ENCODE results near the gene LPCAT3.
A peak's percentile ranks its signal among the peaks of the same experiment; 100 is the strongest.

LPCAT3 gene

GRCh38 chr12:7001921-7002591, 16.2 kb downstream of the LPCAT3 start:
- TF ChIP-seq TCF12 (IDR thresholded peaks at IDR 0.05; ENCODE audit: low read depth) (no peak), ZBTB7A (IDR thresholded peaks at IDR 0.05; ENCODE audit: low read depth) (no peak), CEBPB (IDR thresholded peaks at IDR 0.05) (no peak), RAD21 (IDR thresholded peaks at IDR 0.05; ENCODE audit: low read depth) (no peak), EP300 (IDR thresholded peaks at IDR 0.05; ENCODE audit: borderline replicate concordance) (no peak), YY1 (IDR thresholded peaks at IDR 0.05; ENCODE audit: low read depth) (no peak), CREB1 (IDR thresholded peaks at IDR 0.05; ENCODE audit: low read depth) (no peak), USF1 (IDR thresholded peaks at IDR 0.05) (no peak), TEAD4 (IDR thresholded peaks at IDR 0.05) (no peak), TAF1 (IDR thresholded peaks at IDR 0.05; ENCODE audit: low read depth) (no peak), NFIC (IDR thresholded peaks at IDR 0.05) (no peak), EGR1 (IDR thresholded peaks at IDR 0.05) (no peak), FOXM1 (IDR thresholded peaks at IDR 0.05; ENCODE audit: borderline replicate concordance, low read depth) (no peak), REST (IDR thresholded peaks at IDR 0.05; ENCODE audit: low read depth) (no peak)
- TF ChIP-seq, protein P1, sequence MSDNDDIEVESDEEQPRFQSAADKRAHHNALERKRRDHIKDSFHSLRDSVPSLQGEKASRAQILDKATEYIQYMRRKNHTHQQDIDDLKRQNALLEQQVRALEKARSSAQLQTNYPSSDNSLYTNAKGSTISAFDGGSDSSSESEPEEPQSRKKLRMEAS (IDR thresholded peaks at IDR 0.05) = no peak

DNA sequence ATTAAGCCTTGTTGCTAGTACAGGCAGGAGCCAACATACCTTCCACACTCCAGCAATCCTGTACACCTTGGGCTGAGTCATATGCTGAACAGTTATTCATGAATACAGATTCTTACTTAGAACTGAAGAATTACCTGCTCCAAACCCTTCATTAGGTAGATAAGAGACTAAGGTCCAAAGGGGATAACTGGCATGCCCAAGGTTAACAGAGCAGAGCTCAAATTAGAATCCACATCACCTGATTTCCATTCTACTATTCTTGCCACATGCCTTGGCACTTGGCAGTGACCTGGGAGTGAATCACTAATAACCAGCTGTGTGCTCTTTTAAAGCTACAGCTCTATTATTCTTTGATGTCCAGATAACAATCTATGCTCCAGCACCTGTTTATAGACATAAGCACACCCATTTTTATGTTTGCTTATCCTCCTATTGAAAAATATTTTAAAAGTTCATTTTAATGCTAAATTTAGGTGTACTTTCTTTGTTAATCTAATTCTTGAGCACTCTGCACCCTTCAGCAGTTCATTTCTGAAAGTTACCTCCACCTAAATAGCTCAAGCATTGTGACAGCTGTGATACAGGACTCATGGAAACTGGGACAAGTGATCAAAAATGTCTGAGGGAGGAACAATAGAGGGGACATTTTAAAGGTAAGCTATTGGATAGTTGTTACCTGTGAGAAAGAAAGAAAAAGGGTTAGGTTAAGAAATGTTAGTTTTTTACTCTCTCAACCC, 19.4 kb downstream of the LPCAT3 start:
- TF ChIP-seq CEBPB (IDR thresholded peaks at IDR 0.05) = peak; percentile 10
- TF ChIP-seq, protein P1 (IDR thresholded peaks at IDR 0.05) = 0 out of 2 replicates have a peak, but pooled peaks have one; percentile 8
- TF ChIP-seq NFIC (IDR thresholded peaks at IDR 0.05) = peak; percentile 47; the same call in 1 of the 2 replicates
- TF ChIP-seq ZBTB7A (IDR thresholded peaks at IDR 0.05; ENCODE audit: low read depth) = no peak

- no peak for TF ChIP-seq TAF1 (IDR thresholded peaks at IDR 0.05; ENCODE audit: low read depth)
- TF ChIP-seq NFIC (IDR thresholded peaks at IDR 0.05) = no peak
- TF ChIP-seq ZBTB7A (IDR thresholded peaks at IDR 0.05; ENCODE audit: low read depth) = no peak
- TF ChIP-seq, protein P1 (IDR thresholded peaks at IDR 0.05) = no peak
- TF ChIP-seq TCF12 (IDR thresholded peaks at IDR 0.05; ENCODE audit: low read depth) = no peak
- TF ChIP-seq CREB1 (IDR thresholded peaks at IDR 0.05; ENCODE audit: low read depth) = no peak
These were observed 22.2 kb downstream of the LPCAT3 start for GRCh38 chr12:6996040-6996441.

GRCh38 chr12:6987956-6988553, 30.2 kb downstream of the LPCAT3 start:
- TF ChIP-seq CEBPB (IDR thresholded peaks at IDR 0.05) = no peak
- TF ChIP-seq REST (IDR thresholded peaks at IDR 0.05; ENCODE audit: low read depth) = no peak
- TF ChIP-seq TCF12 (IDR thresholded peaks at IDR 0.05; ENCODE audit: low read depth) = no peak
- TF ChIP-seq ZBTB7A (IDR thresholded peaks at IDR 0.05; ENCODE audit: low read depth) = no peak
- no peak for TF ChIP-seq TAF1 (IDR thresholded peaks at IDR 0.05; ENCODE audit: low read depth)
- TF ChIP-seq CREB1 (IDR thresholded peaks at IDR 0.05; ENCODE audit: low read depth) = no peak
- TF ChIP-seq NFIC (IDR thresholded peaks at IDR 0.05) = no peak
- TF ChIP-seq EGR1 (IDR thresholded peaks at IDR 0.05) = no peak
- no peak for TF ChIP-seq FOXM1 (IDR thresholded peaks at IDR 0.05; ENCODE audit: borderline replicate concordance, low read depth)
- TF ChIP-seq RAD21 (IDR thresholded peaks at IDR 0.05; ENCODE audit: low read depth) = no peak
- TF ChIP-seq, protein P1 (IDR thresholded peaks at IDR 0.05) = no peak
- TF ChIP-seq YY1 (IDR thresholded peaks at IDR 0.05; ENCODE audit: low read depth) = no peak
- no peak for TF ChIP-seq TEAD4 (IDR thresholded peaks at IDR 0.05)
- no peak for TF ChIP-seq EP300 (IDR thresholded peaks at IDR 0.05; ENCODE audit: borderline replicate concordance)
- TF ChIP-seq USF1 (IDR thresholded peaks at IDR 0.05) = no peak

- TF ChIP-seq EP300 (IDR thresholded peaks at IDR 0.05; ENCODE audit: borderline replicate concordance) = no peak
These were observed 35.7 kb downstream of the LPCAT3 start for GRCh38 chr12:6982532-6982931.

Measured in Ishikawa (cell line).